Mucosa of gallbladder (tissue), 1 donor: ENCODE measurements around the gene SLC25A25. TPM values are rescaled to one million over a fixed set of nuclear protein-coding genes. Genes with fewer than 3 reads are reported as not detected.

Experiments used
- DNase-seq: peaks from one replicate; pipeline ENCODE4 v3.0.0-alpha.2; 2020; ENCODE audit warnings: low spot score
- total RNA-seq: library from RNA; stranded (reverse); gene quantifications from one replicate; pipeline ENCODE4 v1.2.1, GENCODE V29; 2021
- donor health status: DM: no; HTN: no; CAD: no.

SLC25A25 gene
- total RNA-seq, 1 donor from 2014 or later: 77.7 TPM

DNA sequence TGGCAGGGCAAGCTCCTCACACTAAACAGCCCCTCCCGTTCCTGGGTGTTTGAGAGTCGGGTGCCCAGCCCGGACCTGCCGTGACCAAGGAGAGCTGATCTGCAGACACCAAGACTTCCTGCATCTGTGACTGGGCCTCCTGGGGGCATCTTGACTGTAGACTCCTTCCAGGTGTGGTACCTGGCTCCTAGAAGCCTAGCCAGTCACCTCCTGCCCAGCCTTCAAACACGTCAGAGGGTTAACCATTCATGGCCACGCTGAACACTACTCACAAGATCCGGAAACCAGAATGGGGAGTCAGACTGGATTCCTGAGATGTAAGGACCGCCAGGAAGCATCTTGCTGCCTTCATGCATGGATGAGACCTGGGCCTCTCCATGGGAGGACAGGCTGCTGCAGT lies 77.5 kb downstream of the SLC25A25 start:
- no peak for DNase-seq

- no peak for DNase-seq
Observed at GRCh38 chr9:128145951-128146351, 77.9 kb downstream of the SLC25A25 start.

DNA sequence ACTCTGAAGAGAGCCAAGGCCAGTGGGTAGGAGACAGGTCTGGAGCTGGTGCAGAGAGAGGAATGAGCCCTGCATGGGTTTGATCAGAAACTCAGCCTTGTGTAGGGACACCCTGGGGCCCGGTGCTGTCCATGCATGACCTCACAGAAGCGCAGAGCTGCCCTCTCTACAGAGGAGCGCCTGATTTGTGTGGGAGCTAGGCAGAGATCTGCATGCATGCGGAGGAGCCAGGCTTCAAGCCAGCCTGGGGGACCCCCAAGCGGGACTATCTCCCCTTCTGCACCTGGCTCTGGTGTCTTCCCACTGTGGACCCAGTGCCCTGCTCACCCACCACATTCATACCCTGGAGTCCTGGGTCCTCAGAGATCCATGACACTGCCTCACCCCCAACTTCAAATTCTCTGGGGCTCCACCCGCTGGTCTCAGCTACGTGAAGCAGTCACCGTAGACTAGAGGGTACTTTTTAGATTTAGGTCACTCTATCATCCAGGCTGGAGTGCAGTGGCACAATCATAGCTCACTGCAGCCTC lies 78.6 kb downstream of the SLC25A25 start:
- DNase-seq: no peak

- no peak for DNase-seq
Observed at GRCh38 chr9:128148509-128149000, 80.5 kb downstream of the SLC25A25 start.

DNA sequence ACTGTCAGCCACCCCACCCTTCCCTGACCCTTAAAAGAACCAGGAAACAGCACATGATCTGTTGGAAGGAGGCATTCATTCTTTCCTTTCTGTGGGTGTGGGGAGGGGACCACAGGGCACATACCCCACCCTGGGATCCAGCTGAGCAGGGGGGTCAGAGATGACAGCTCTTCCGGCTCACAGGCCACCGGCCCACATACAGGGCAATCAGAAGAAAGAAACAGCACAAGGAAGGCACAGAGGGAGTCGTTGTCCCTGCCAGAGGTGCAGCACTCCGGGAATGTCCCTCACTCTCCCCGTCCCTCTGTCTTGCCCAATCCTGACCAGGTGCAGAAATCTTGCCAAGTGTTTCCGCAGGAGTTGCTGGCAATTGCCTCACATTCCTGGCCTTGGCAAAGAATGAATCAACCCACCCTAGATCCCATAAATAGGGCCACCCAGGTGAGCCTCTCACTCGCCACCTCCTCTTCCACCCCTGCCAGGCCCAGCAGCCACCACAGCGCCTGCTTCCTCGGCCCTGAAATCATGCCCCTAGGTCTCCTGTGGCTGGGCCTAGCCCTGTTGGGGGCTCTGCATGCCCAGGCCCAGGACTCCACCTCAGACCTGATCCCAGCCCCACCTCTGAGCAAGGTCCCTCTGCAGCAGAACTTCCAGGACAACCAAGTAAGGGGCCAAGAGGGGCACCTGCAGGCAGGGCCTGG lies 81.1 kb downstream of the SLC25A25 start, which contains the start of gene LCN2:
TSS of gene LCN2 (plus strand) at position 453 of the 701 bp plus-strand sequence. CDS start at position 526, 73 bp downstream.
- DNase-seq: peak; percentile 79

DNA sequence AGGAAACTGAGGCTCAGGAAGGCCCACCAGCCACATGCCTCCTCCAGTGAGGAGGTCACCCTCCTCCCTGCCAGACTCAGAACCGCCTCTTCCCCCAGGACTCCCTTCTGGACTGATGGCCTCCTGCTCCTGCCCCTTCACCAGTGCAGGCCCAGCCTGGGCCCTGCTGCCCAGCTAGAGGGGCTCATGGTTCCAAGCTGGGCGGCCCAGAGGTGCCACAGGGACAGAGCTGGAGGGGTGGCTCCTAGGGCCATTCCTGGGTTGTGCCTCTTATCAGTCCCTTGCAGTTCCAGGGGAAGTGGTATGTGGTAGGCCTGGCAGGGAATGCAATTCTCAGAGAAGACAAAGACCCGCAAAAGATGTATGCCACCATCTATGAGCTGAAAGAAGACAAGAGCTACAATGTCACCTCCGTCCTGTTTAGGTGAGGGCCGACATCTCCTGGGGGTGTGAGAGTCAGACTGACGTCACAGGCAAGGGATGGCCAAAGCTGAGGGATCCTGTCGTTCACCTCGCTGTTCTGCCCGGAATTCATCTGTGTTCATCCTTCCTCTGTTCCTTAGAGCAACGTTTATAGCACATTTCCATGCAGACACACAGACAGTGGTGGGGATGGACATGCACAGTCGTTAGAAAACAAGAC lies 82.0 kb downstream of the SLC25A25 start:
- DNase-seq: no peak

DNA sequence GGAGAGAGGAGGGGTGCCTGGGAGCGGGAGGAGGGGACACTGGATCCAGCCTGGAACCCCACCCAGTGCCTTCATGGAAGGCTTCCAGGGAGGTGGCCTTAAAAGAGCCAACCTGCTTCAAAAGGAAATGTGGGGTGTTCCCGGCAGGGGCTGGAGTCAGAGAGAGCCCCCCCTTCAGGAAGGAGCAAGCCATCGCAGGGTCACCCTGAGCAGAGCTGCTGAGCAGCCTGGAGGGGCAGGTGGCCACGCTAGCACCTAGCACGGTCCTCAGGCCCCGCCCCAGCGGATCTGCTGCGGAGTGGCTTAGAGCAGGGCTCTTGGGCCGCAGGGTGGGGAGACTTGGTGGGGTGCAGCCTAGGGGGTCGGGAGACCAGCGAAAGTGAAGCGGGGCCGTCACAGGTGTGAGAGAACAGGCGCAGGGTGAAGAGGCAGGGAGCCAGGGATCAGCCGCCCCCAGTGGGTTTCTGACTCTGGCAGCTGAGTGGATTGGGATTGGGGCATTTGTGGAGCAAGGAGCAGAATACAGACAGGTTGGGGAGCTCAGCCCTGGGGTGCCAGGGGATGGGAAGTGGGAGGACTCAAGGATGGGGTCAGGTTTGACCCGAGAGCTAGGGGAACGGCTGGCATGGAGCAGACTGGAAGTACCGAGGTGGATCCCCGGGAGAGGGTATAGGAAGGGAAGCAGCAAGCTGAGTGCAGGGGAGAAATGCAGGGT lies 82.7 kb downstream of the SLC25A25 start:
- DNase-seq: no peak

GRCh38 chr9:128151309-128152132 lies 83.5 kb downstream of the SLC25A25 start:
- DNase-seq: no peak

GRCh38 chr9:128152133-128153059 lies 84.4 kb downstream of the SLC25A25 start:
- DNase-seq: no peak

- no peak for DNase-seq
Observed at GRCh38 chr9:128153060-128153946, 85.3 kb downstream of the SLC25A25 start.

- DNase-seq: no peak
Observed at GRCh38 chr9:128153947-128154695, 86.1 kb downstream of the SLC25A25 start.

DNA sequence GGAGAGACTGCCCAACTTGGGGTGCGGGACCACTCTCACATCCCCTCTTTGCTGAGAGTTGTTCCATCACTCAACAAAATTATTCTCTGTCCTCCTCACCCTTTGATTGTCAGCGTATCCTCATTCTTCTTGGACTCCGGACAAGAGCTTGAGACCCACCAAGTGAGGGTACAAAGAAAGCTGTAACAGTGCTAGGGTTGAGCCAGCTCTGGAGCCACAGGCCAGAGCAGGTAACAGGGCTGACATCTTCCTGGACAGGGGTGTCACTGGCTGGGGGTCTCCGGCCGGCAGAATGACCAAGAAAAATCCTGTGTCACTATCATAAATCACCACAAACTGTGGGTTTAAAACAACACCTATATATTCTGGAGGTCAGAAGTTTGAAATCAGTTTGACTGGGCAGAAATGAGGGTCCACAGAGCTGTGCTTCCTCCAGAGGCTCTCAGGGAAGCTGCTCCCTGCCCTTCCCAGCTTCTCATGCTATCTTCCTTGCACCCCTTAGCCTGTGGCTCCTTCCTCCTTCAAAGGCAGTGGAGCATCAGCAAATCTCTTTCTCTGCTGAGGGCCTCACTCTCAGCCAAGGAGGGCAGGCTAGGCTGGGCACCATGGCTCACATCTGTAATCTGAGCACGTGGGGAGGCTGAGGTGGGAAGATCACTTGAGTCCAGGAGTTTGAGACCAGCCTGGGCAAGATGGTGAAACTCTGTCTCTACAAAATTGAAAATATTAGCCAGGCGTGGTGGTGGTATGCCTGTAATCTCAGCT lies 87.9 kb downstream of the SLC25A25 start:
- no peak for DNase-seq

Other genes with a start within 250 kb of the SLC25A25 start
- 94.3 TPM for gene ENG, start 213.6 kb upstream of the SLC25A25 start, total RNA-seq
- gene AK1, start 190.6 kb upstream of the SLC25A25 start, total RNA-seq: 142 TPM
- 67.0 TPM for gene ST6GALNAC6, start 168.6 kb upstream of the SLC25A25 start, total RNA-seq
- 42.1 TPM for gene ST6GALNAC4, start 151.2 kb upstream of the SLC25A25 start, total RNA-seq
- 4.9 TPM for gene PIP5KL1, start 137.5 kb upstream of the SLC25A25 start, total RNA-seq
- 36.6 TPM for gene DPM2, start 130.4 kb upstream of the SLC25A25 start, total RNA-seq
- gene EEIG1, start 87.2 kb upstream of the SLC25A25 start, total RNA-seq: 220 TPM
- gene NAIF1, start 912 bp upstream of the SLC25A25 start, total RNA-seq: 12.0 TPM
- gene PTGES2, start 59.5 kb downstream of the SLC25A25 start, total RNA-seq: 61.5 TPM
- gene LCN2, start 81.2 kb downstream of the SLC25A25 start, total RNA-seq: 85.5 TPM
- 75.4 TPM for gene BBLN, start 92.0 kb downstream of the SLC25A25 start, total RNA-seq
- 109 TPM for gene CIZ1, start 123.3 kb downstream of the SLC25A25 start, total RNA-seq
- gene DNM1, start 135.1 kb downstream of the SLC25A25 start, total RNA-seq: 135 TPM
- 117 TPM for gene GOLGA2, start 207.8 kb downstream of the SLC25A25 start, total RNA-seq
- gene SWI5, start 208.0 kb downstream of the SLC25A25 start, total RNA-seq: 26.9 TPM